Stomach (tissue), 4 donors: ENCODE results near the gene STYX.

Experiments
- POLR2A ChIP-seq, 4 donors: fragments of 450-650 bp; IDR thresholded peaks; one replicate each; pipeline ENCODE4 v1.6.1; 2016; ENCODE audit warnings: antibody characterized with exemption in 4 of 4, control low read depth in 2 of 4, mild to moderate bottlenecking in 1 of 4, moderate library complexity in 1 of 4
- POLR2AphosphoS5 ChIP-seq, 3 donors: sonication (generic); formaldehyde crosslinking; IDR thresholded peaks; one replicate each; pipeline ENCODE4 v1.6.1; 2016; ENCODE audit warnings: antibody characterized with exemption in 3 of 3
- TF ChIP-seq, protein P1 (sequence below), 7 experiments: fragments of 450-650 bp in 4 of 7; fragments of 200-600 bp in 3 of 7; sonication (generic) in 3 of 7; IDR thresholded peaks; one replicate each; pipeline ENCODE4 v1.5.1; 2016 to 2019; ENCODE audit warnings: antibody characterized with exemption in 7 of 7, control low read depth in 2 of 7, mild to moderate bottlenecking in 1 of 7

DNA sequence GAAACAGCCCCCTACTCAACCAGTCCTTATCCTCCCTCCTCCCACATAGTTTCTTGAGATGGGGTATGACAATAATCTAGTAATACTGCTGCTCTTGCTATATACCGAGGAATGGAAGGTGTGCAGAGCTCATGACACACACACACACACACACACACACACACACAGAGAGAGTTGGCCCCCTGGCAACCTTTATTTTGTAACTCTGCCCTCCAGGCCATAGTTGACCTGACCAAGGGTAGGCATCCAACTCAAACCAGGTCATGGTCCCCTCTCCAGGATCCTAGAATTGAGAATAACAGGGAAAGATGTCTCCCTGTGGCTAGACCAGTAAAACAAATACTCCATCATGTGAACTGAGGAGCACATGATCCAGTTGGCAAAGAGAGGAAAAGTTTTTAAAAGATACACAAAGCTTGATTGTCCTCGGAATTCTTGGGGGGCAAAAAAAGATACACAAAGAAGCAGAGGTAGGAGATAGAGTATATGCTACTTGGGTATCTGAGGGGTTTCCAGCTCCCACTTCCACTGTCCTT is 45.9 kb upstream of the STYX start:
- TF ChIP-seq, protein P1, sequence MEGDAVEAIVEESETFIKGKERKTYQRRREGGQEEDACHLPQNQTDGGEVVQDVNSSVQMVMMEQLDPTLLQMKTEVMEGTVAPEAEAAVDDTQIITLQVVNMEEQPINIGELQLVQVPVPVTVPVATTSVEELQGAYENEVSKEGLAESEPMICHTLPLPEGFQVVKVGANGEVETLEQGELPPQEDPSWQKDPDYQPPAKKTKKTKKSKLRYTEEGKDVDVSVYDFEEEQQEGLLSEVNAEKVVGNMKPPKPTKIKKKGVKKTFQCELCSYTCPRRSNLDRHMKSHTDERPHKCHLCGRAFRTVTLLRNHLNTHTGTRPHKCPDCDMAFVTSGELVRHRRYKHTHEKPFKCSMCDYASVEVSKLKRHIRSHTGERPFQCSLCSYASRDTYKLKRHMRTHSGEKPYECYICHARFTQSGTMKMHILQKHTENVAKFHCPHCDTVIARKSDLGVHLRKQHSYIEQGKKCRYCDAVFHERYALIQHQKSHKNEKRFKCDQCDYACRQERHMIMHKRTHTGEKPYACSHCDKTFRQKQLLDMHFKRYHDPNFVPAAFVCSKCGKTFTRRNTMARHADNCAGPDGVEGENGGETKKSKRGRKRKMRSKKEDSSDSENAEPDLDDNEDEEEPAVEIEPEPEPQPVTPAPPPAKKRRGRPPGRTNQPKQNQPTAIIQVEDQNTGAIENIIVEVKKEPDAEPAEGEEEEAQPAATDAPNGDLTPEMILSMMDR (IDR thresholded peaks at IDR 0.05) = no peak
- TF ChIP-seq POLR2A (IDR thresholded peaks at IDR 0.05) (no peak), POLR2AphosphoS5 (IDR thresholded peaks at IDR 0.05) (no peak)
